NT2/D1 (cell line): Measurements from ENCODE around the gene EPHA6.
A peak's percentile ranks its signal among the peaks of the same experiment; 100 is the strongest.

Source experiments
- DNase-seq: peaks from one replicate; pipeline ENCODE4 v3.0.0-alpha.2; 2011; ENCODE audit warnings: low read depth, low spot score
- H3K27me3 ChIP-seq: 2 replicates; pipeline ENCODE4 v1.6.0; 2011; ENCODE audit warnings: mild to moderate bottlenecking; ENCODE audit not compliant: insufficient read length, insufficient read depth
- H3K36me3 ChIP-seq: 2 replicates; pipeline ENCODE4 v1.6.1; 2011; ENCODE audit warnings: mild to moderate bottlenecking, low read length, mixed read lengths; ENCODE audit not compliant: insufficient read depth, insufficient read length
- H3K4me1 ChIP-seq: 2 replicates; pipeline ENCODE4 v1.5.1; 2011; ENCODE audit not compliant: insufficient read depth, insufficient read length
- H3K4me3 ChIP-seq: 2 replicates; pipeline ENCODE4 v1.5.1; 2011; ENCODE audit warnings: low read depth; ENCODE audit not compliant: insufficient read length
- H3K9ac ChIP-seq: 2 replicates; pipeline ENCODE4 v1.6.0; 2011; ENCODE audit warnings: low read depth; ENCODE audit not compliant: insufficient read length
- H3K9me3 ChIP-seq: 2 replicates; pipeline ENCODE4 v1.5.1; 2011; ENCODE audit warnings: mild to moderate bottlenecking, low read length; ENCODE audit not compliant: insufficient read depth
- SUZ12 ChIP-seq: IDR thresholded peaks from 2 replicates; pipeline ENCODE4 v1.6.1; 2011; ENCODE audit not compliant: insufficient read length, insufficient read depth; ENCODE audit errors: extremely low read depth
- YY1 ChIP-seq: IDR thresholded peaks from 2 replicates; pipeline ENCODE4 v1.6.1; 2011; ENCODE audit not compliant: insufficient read length, insufficient read depth
- ZNF274 ChIP-seq: IDR thresholded peaks from 2 replicates; pipeline ENCODE4 v1.6.1; 2011; ENCODE audit warnings: mild to moderate bottlenecking, low read depth, low read length

Gene EPHA6

GRCh38 chr3:97662762-97663161 lies 848.4 kb downstream of the EPHA6 start:
- DNase-seq, result peak; percentile 69
- Histone ChIP-seq H3K4me3 (no peak overlapping the region), H3K9me3 (no peaks in the 10 kb centered on the region), H3K36me3 (no peaks in the 10 kb centered on the region), H3K4me1 (no peaks in the 10 kb centered on the region), H3K27me3 (no peaks in the 10 kb centered on the region), H3K9ac (no peak overlapping the region)
- TF ChIP-seq ZNF274 (no peak), YY1 (no peak)

GRCh38 chr3:97665896-97666295 lies 851.5 kb downstream of the EPHA6 start:
- DNase-seq, result no peak
- no peak overlapping the region for H3K4me3 ChIP-seq
- no peaks in the 10 kb centered on the region for H3K27me3 ChIP-seq
- no peaks in the 10 kb centered on the region for H3K36me3 ChIP-seq
- H3K9me3 ChIP-seq, result no peaks in the 10 kb centered on the region
- no peaks in the 10 kb centered on the region for H3K4me1 ChIP-seq
- TF ChIP-seq YY1 (no peak), SUZ12 (no peak), ZNF274 (no peak)
- H3K9ac ChIP-seq, result no peak overlapping the region

- no peak for TF ChIP-seq ZNF274
- TF ChIP-seq YY1, result no peak
- TF ChIP-seq SUZ12, result no peak
- no peaks in the 10 kb centered on the region for H3K36me3 ChIP-seq
Observed at GRCh38 chr3:97670952-97671351, 856.6 kb downstream of the EPHA6 start.

GRCh38 chr3:97673357-97673997 lies 859.1 kb downstream of the EPHA6 start:
- TF ChIP-seq YY1 (no peak), ZNF274 (no peak), SUZ12 (no peak)
- H3K36me3 ChIP-seq, result no peaks in the 10 kb centered on the region
- no peaks in the 10 kb centered on the region for H3K4me1 ChIP-seq
- H3K4me3 ChIP-seq, result no peak overlapping the region
- no peaks in the 10 kb centered on the region for H3K9me3 ChIP-seq
- H3K9ac ChIP-seq, result no peak overlapping the region
- DNase-seq, result no peak
- no peaks in the 10 kb centered on the region for H3K27me3 ChIP-seq

More at GRCh38 chr3:97670952-97671351, 856.6 kb downstream of the EPHA6 start:
- no peak overlapping the region for H3K9ac ChIP-seq
- no peak overlapping the region for H3K4me3 ChIP-seq
- no peak for DNase-seq
- no peaks in the 10 kb centered on the region for H3K4me1 ChIP-seq
- H3K27me3 ChIP-seq, result no peaks in the 10 kb centered on the region
- H3K9me3 ChIP-seq, result no peaks in the 10 kb centered on the region

GRCh38 chr3:97674461-97674860 lies 860.1 kb downstream of the EPHA6 start:
- no peak for DNase-seq
- H3K9ac ChIP-seq, result no peak overlapping the region
- no peaks in the 10 kb centered on the region for H3K36me3 ChIP-seq
- H3K4me1 ChIP-seq, result no peaks in the 10 kb centered on the region
- H3K9me3 ChIP-seq, result no peaks in the 10 kb centered on the region
- no peak for TF ChIP-seq YY1
- TF ChIP-seq ZNF274, result no peak
- no peak for TF ChIP-seq SUZ12
- no peak overlapping the region for H3K4me3 ChIP-seq
- no peaks in the 10 kb centered on the region for H3K27me3 ChIP-seq

- Histone ChIP-seq H3K9ac (no peak overlapping the region), H3K4me3 (no peak overlapping the region), H3K27me3 (no peaks in the 10 kb centered on the region), H3K36me3 (no peaks in the 10 kb centered on the region), H3K4me1 (no peaks in the 10 kb centered on the region), H3K9me3 (no peaks in the 10 kb centered on the region)
- DNase-seq, result no peak
- TF ChIP-seq ZNF274, result no peak
- no peak for TF ChIP-seq YY1
- no peak for TF ChIP-seq SUZ12
Observed at GRCh38 chr3:97680210-97680609, 865.8 kb downstream of the EPHA6 start.

- H3K36me3 ChIP-seq, result no peaks in the 10 kb centered on the region
- no peak overlapping the region for H3K4me3 ChIP-seq
- TF ChIP-seq SUZ12 (no peak), YY1 (no peak), ZNF274 (no peak)
- no peaks in the 10 kb centered on the region for H3K27me3 ChIP-seq
- H3K9me3 ChIP-seq, result no peaks in the 10 kb centered on the region
- H3K4me1 ChIP-seq, result no peaks in the 10 kb centered on the region
- no peak for DNase-seq
- H3K9ac ChIP-seq, result no peak overlapping the region
Observed at GRCh38 chr3:97680696-97681095, 866.3 kb downstream of the EPHA6 start.

- no peaks in the 10 kb centered on the region for H3K36me3 ChIP-seq
- H3K4me3 ChIP-seq, result no peak overlapping the region
- H3K27me3 ChIP-seq, result no peaks in the 10 kb centered on the region
- TF ChIP-seq ZNF274, result no peak
- TF ChIP-seq SUZ12, result no peak
- TF ChIP-seq YY1, result no peak
- H3K4me1 ChIP-seq, result no peaks in the 10 kb centered on the region
- no peak overlapping the region for H3K9ac ChIP-seq
- no peak for DNase-seq
- H3K9me3 ChIP-seq, result no peaks in the 10 kb centered on the region
Observed at GRCh38 chr3:97684490-97684889, 870.1 kb downstream of the EPHA6 start.
